ENCODE measurements around the gene CALN1.

Gene CALN1

DNA sequence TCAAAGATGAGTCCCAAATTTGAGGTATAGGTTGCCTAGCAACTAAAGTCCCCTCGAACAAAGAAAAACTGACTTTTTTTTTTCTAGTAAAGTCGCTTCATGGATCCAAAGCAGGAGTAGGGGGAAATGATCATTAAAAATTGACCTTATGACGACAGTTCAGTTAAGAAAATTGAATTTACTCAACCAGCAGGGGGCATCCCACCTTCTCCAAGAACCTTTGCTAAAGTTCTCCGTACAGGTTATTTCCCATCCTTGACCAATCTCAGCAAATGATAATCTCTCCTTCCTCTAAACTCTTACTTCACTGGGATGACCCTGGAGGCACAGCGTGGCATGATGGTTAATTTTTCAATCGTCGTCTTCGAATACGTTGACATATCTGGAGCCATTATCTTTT is 228.3 kb downstream of the CALN1 start:
- Histone ChIP-seq H3K27me3 (ENCODE audit: low read depth, low read length) (no peaks in the 10 kb centered on the region), H3K9me3 (ENCODE audit: insufficient read depth, low read length) (no peaks in the 10 kb centered on the region), H3K9ac (ENCODE audit: low read length) (no peak overlapping the region), H3K4me3 (ENCODE audit: low read length) (no peak overlapping the region), H3K79me2 (ENCODE audit: low read length) (no peaks in the 10 kb centered on the region), H3K4me1 (ENCODE audit: low read length) (no peaks in the 10 kb centered on the region), H2AFZ (ENCODE audit: low read depth, low read length) (no peak overlapping the region), H4K20me1 (ENCODE audit: insufficient read depth, low read length) (no peaks in the 10 kb centered on the region), H3K27ac (ENCODE audit: low read length) (no peak overlapping the region), H3K4me2 (ENCODE audit: low read length) (no peak overlapping the region), H3K36me3 (replicated peaks; ENCODE audit: low read depth, low read length) (no peaks in the 10 kb centered on the region)
- TF ChIP-seq, protein P1, sequence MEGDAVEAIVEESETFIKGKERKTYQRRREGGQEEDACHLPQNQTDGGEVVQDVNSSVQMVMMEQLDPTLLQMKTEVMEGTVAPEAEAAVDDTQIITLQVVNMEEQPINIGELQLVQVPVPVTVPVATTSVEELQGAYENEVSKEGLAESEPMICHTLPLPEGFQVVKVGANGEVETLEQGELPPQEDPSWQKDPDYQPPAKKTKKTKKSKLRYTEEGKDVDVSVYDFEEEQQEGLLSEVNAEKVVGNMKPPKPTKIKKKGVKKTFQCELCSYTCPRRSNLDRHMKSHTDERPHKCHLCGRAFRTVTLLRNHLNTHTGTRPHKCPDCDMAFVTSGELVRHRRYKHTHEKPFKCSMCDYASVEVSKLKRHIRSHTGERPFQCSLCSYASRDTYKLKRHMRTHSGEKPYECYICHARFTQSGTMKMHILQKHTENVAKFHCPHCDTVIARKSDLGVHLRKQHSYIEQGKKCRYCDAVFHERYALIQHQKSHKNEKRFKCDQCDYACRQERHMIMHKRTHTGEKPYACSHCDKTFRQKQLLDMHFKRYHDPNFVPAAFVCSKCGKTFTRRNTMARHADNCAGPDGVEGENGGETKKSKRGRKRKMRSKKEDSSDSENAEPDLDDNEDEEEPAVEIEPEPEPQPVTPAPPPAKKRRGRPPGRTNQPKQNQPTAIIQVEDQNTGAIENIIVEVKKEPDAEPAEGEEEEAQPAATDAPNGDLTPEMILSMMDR (IDR thresholded peaks at IDR 0.05; ENCODE audit: low read depth, low read length) = peak; percentile 45
- no peak for TF ChIP-seq EZH2phosphoT487 (IDR thresholded peaks at IDR 0.05; ENCODE audit: low read depth)

DNA sequence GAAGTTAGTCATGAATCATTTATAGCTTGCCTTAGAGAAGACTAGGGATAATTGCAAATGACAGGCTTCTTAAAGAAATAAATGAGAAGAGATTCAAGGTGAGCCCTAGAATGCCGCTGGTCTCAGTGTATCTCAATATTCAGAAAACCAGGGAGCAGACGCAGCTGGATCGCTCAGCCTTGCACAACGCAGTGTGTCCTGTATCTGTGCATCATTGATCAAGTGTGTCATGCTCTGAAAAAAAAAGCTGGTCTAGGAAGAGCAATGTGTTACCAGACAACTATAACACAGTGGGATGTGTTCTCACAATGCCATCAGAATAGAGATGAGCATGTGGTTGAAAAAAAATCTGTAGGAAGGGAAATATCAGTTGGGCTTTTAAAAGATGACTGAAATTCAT is 230.1 kb downstream of the CALN1 start:
- Histone ChIP-seq H3K27me3 (ENCODE audit: low read depth, low read length) (no peaks in the 10 kb centered on the region), H3K4me2 (ENCODE audit: low read length) (no peak overlapping the region), H3K4me3 (ENCODE audit: low read length) (no peak overlapping the region), H4K20me1 (ENCODE audit: insufficient read depth, low read length) (no peaks in the 10 kb centered on the region), H3K9ac (ENCODE audit: low read length) (no peak overlapping the region), H3K27ac (ENCODE audit: low read length) (no peak overlapping the region), H3K36me3 (replicated peaks; ENCODE audit: low read depth, low read length) (no peaks in the 10 kb centered on the region), H3K9me3 (ENCODE audit: insufficient read depth, low read length) (no peaks in the 10 kb centered on the region), H2AFZ (ENCODE audit: low read depth, low read length) (no peak overlapping the region), H3K4me1 (ENCODE audit: low read length) (no peaks in the 10 kb centered on the region), H3K79me2 (ENCODE audit: low read length) (no peaks in the 10 kb centered on the region)
- no peak for TF ChIP-seq EZH2phosphoT487 (IDR thresholded peaks at IDR 0.05; ENCODE audit: low read depth)
- TF ChIP-seq, protein P1 (IDR thresholded peaks at IDR 0.05; ENCODE audit: low read depth, low read length) = no peak

DNA sequence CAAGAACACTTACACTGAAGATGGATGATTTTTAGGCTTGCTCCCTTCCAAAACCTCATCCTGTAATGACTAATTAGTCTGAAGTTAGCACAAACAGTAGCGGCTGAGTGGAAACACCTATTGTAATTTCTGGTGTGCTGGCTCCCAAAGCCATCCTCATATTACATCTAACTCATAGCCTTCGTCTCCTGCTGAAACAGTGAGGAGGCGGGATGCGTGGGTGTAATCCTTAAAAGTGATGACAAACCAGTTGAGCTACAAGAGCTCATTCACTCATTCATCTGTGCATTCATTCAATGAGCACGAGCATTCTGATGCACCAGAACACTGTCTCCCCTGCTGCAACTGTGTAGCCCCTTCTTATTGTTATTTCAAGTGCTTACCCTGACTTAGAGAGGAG is 235.3 kb downstream of the CALN1 start:
- Histone ChIP-seq H3K27ac (ENCODE audit: low read length) (no peak overlapping the region), H3K27me3 (ENCODE audit: low read depth, low read length) (no peaks in the 10 kb centered on the region), H2AFZ (ENCODE audit: low read depth, low read length) (no peak overlapping the region), H3K4me1 (ENCODE audit: low read length) (no peaks in the 10 kb centered on the region), H3K4me3 (ENCODE audit: low read length) (no peak overlapping the region), H4K20me1 (ENCODE audit: insufficient read depth, low read length) (no peaks in the 10 kb centered on the region), H3K9me3 (ENCODE audit: insufficient read depth, low read length) (no peaks in the 10 kb centered on the region), H3K36me3 (replicated peaks; ENCODE audit: low read depth, low read length) (no peaks in the 10 kb centered on the region), H3K9ac (ENCODE audit: low read length) (no peak overlapping the region), H3K4me2 (ENCODE audit: low read length) (no peak overlapping the region), H3K79me2 (ENCODE audit: low read length) (no peaks in the 10 kb centered on the region)
- TF ChIP-seq, protein P1 (IDR thresholded peaks at IDR 0.05; ENCODE audit: low read depth, low read length) = no peak
- no peak for TF ChIP-seq EZH2phosphoT487 (IDR thresholded peaks at IDR 0.05; ENCODE audit: low read depth)

DNA sequence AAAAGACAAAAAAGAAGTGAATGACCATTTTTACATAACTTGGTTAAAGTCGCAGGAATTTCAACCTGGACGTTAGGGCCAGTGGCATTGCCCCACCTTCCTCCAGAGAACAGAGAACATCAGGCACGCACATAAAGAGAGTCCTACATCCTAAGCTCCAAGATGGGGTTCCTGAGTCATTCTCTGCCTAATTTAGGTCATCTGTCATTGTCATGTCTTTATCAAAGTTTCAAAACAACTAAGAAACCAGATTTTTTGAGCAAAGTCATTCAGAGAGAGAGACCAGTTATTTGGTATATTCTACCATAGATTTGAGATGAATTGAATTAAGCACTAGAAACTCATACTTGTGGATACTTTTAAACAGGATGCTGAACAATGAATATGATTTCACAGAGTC is 241.7 kb downstream of the CALN1 start:
- no peak overlapping the region for H3K4me2 ChIP-seq (ENCODE audit: low read length)
- no peaks in the 10 kb centered on the region for H3K36me3 ChIP-seq (replicated peaks; ENCODE audit: low read depth, low read length)
- no peaks in the 10 kb centered on the region for H3K79me2 ChIP-seq (ENCODE audit: low read length)
- H3K4me3 ChIP-seq (ENCODE audit: low read length) = no peak overlapping the region
- H2AFZ ChIP-seq (ENCODE audit: low read depth, low read length) = no peak overlapping the region
- no peak overlapping the region for H3K27ac ChIP-seq (ENCODE audit: low read length)
- H4K20me1 ChIP-seq (ENCODE audit: insufficient read depth, low read length) = no peaks in the 10 kb centered on the region
- H3K4me1 ChIP-seq (ENCODE audit: low read length) = no peaks in the 10 kb centered on the region
- no peaks in the 10 kb centered on the region for H3K9me3 ChIP-seq (ENCODE audit: insufficient read depth, low read length)
- H3K9ac ChIP-seq (ENCODE audit: low read length) = no peak overlapping the region
- no peaks in the 10 kb centered on the region for H3K27me3 ChIP-seq (ENCODE audit: low read depth, low read length)
- TF ChIP-seq, protein P1 (IDR thresholded peaks at IDR 0.05; ENCODE audit: low read depth, low read length) = no peak
- no peak for TF ChIP-seq EZH2phosphoT487 (IDR thresholded peaks at IDR 0.05; ENCODE audit: low read depth)
